ENCODE results near the gene RAB23. TPM values are rescaled to one million over a fixed set of nuclear protein-coding genes. Genes with fewer than 3 reads are reported as not detected.

The RAB23 gene
- total RNA-seq, 4 donors from 2014 or later = 54.4 to 95.3 (median 68.5) TPM

GRCh38 chr6:57137350-57137749 lies 84.8 kb downstream of the RAB23 start:
- Histone ChIP-seq H3K4me1 (no peaks in the 10 kb centered on the region), H3K36me3 (no peaks in the 10 kb centered on the region)
- intact Hi-C loops (cut with DNase I; ENCODE audit: low total_unique reads) = no loop called here

More at GRCh38 chr6:57137350-57137749, 84.8 kb downstream of the RAB23 start:
- no peak for TF ChIP-seq POLR2A (IDR thresholded peaks at IDR 0.05)
- TF ChIP-seq CTCF (IDR thresholded peaks at IDR 0.05) = no peak
- H3K27ac ChIP-seq = no peak overlapping the region
- H3K27me3 ChIP-seq = no peaks in the 10 kb centered on the region
- H3K4me3 ChIP-seq = no peak overlapping the region
- DNase-seq = no peak
- no peaks in the 10 kb centered on the region for H3K9me3 ChIP-seq

Other genes starting within 250 kb of the RAB23 start
- 10 to 100 TPM; 18.5 to 60.3 (median 28.9) TPM for gene KIAA1586, start 175.6 kb downstream of the RAB23 start, total RNA-seq
- gene ZNF451, start 132.1 kb downstream of the RAB23 start, total RNA-seq = 100 to 1,000 TPM in 1 of 4 donors, 10 to 100 TPM in 3; 40.2 to 126 (median 75.0) TPM
- 10 to 100 TPM; 23.2 to 31.7 (median 26.9) TPM for gene BAG2, start 50.0 kb downstream of the RAB23 start, total RNA-seq
- gene PRIM2, start 95.3 kb upstream of the RAB23 start, total RNA-seq = 10 to 100 TPM in 3 of 4 donors, 1 to 10 TPM in 1; 2.4 to 46.9 (median 23.1) TPM

Measured in uterus (tissue), 4 donors.